ENCODE data around the gene NUDT14.

NUDT14 gene

GRCh38 chr14:105193916-105194782, 13.0 kb upstream of the NUDT14 start:
- TF ChIP-seq EZH2phosphoT487 (IDR thresholded peaks at IDR 0.05; ENCODE audit: low read depth) (no peak), CTCF (IDR thresholded peaks at IDR 0.05; ENCODE audit: low read depth, low read length) (no peak)
- Histone ChIP-seq H3K4me1 (ENCODE audit: low read length) (no peaks in the 10 kb centered on the region), H4K20me1 (ENCODE audit: insufficient read depth, low read length) (no peaks in the 10 kb centered on the region), H3K36me3 (replicated peaks; ENCODE audit: low read depth, low read length) (no peaks in the 10 kb centered on the region), H3K4me2 (ENCODE audit: low read length) (peak overlapping the region; percentile 1), H3K79me2 (ENCODE audit: low read length) (no peaks in the 10 kb centered on the region), H3K4me3 (ENCODE audit: low read length) (no peak overlapping the region), H3K9me3 (ENCODE audit: insufficient read depth, low read length) (no peaks in the 10 kb centered on the region), H3K27me3 (ENCODE audit: low read depth, low read length) (peaks cover 16% of the 10 kb centered on the region), H3K9ac (ENCODE audit: low read length) (no peak overlapping the region), H2AFZ (ENCODE audit: low read depth, low read length) (no peak overlapping the region), H3K27ac (ENCODE audit: low read length) (no peak overlapping the region)

GRCh38 chr14:105192866-105193731, 12.0 kb upstream of the NUDT14 start:
- no peak overlapping the region for H3K9ac ChIP-seq (ENCODE audit: low read length)
- no peaks in the 10 kb centered on the region for H3K36me3 ChIP-seq (replicated peaks; ENCODE audit: low read depth, low read length)
- H4K20me1 ChIP-seq (ENCODE audit: insufficient read depth, low read length) = no peaks in the 10 kb centered on the region
- H3K79me2 ChIP-seq (ENCODE audit: low read length) = no peaks in the 10 kb centered on the region
- no peaks in the 10 kb centered on the region for H3K9me3 ChIP-seq (ENCODE audit: insufficient read depth, low read length)
- peaks cover 13% of the 10 kb centered on the region for H3K27me3 ChIP-seq (ENCODE audit: low read depth, low read length)
- H2AFZ ChIP-seq (ENCODE audit: low read depth, low read length) = no peak overlapping the region
- no peak for TF ChIP-seq CTCF (IDR thresholded peaks at IDR 0.05; ENCODE audit: low read depth, low read length)
- TF ChIP-seq EZH2phosphoT487 (IDR thresholded peaks at IDR 0.05; ENCODE audit: low read depth) = no peak
- no peaks in the 10 kb centered on the region for H3K4me1 ChIP-seq (ENCODE audit: low read length)
- H3K27ac ChIP-seq (ENCODE audit: low read length) = no peak overlapping the region
- peak overlapping the region; percentile 1; the same call in 1 of the 2 replicates for H3K4me2 ChIP-seq (ENCODE audit: low read length)
- no peak overlapping the region for H3K4me3 ChIP-seq (ENCODE audit: low read length)

GRCh38 chr14:105187935-105188524, 6.9 kb upstream of the NUDT14 start:
- no peak overlapping the region for H3K27ac ChIP-seq (ENCODE audit: low read length)
- no peaks in the 10 kb centered on the region for H4K20me1 ChIP-seq (ENCODE audit: insufficient read depth, low read length)
- H3K4me1 ChIP-seq (ENCODE audit: low read length) = no peaks in the 10 kb centered on the region
- no peak overlapping the region for H2AFZ ChIP-seq (ENCODE audit: low read depth, low read length)
- peaks cover 12% of the 10 kb centered on the region for H3K27me3 ChIP-seq (ENCODE audit: low read depth, low read length)
- H3K4me3 ChIP-seq (ENCODE audit: low read length) = no peak overlapping the region
- no peak for TF ChIP-seq EZH2phosphoT487 (IDR thresholded peaks at IDR 0.05; ENCODE audit: low read depth)
- TF ChIP-seq CTCF (IDR thresholded peaks at IDR 0.05; ENCODE audit: low read depth, low read length) = no peak
- H3K9me3 ChIP-seq (ENCODE audit: insufficient read depth, low read length) = no peaks in the 10 kb centered on the region
- no peaks in the 10 kb centered on the region for H3K79me2 ChIP-seq (ENCODE audit: low read length)
- no peak overlapping the region for H3K4me2 ChIP-seq (ENCODE audit: low read length)
- no peaks in the 10 kb centered on the region for H3K36me3 ChIP-seq (replicated peaks; ENCODE audit: low read depth, low read length)
- no peak overlapping the region for H3K9ac ChIP-seq (ENCODE audit: low read length)

- no peaks in the 10 kb centered on the region for H4K20me1 ChIP-seq (ENCODE audit: insufficient read depth, low read length)
- H2AFZ ChIP-seq (ENCODE audit: low read depth, low read length) = no peak overlapping the region
- H3K27me3 ChIP-seq (ENCODE audit: low read depth, low read length) = peaks cover 12% of the 10 kb centered on the region
- H3K9me3 ChIP-seq (ENCODE audit: insufficient read depth, low read length) = no peaks in the 10 kb centered on the region
- H3K9ac ChIP-seq (ENCODE audit: low read length) = no peak overlapping the region
- TF ChIP-seq EZH2phosphoT487 (IDR thresholded peaks at IDR 0.05; ENCODE audit: low read depth) (no peak), CTCF (IDR thresholded peaks at IDR 0.05; ENCODE audit: low read depth, low read length) (no peak)
- H3K79me2 ChIP-seq (ENCODE audit: low read length) = no peaks in the 10 kb centered on the region
- H3K4me2 ChIP-seq (ENCODE audit: low read length) = no peak overlapping the region
- H3K4me3 ChIP-seq (ENCODE audit: low read length) = no peak overlapping the region
- no peaks in the 10 kb centered on the region for H3K36me3 ChIP-seq (replicated peaks; ENCODE audit: low read depth, low read length)
- H3K27ac ChIP-seq (ENCODE audit: low read length) = no peak overlapping the region
- H3K4me1 ChIP-seq (ENCODE audit: low read length) = no peaks in the 10 kb centered on the region
These were observed 6.0 kb upstream of the NUDT14 start for GRCh38 chr14:105187116-105187515.

Measured in OCI-LY3 (cell line).